Measurements from ENCODE around the gene HOXC6.

The HOXC6 gene

DNA sequence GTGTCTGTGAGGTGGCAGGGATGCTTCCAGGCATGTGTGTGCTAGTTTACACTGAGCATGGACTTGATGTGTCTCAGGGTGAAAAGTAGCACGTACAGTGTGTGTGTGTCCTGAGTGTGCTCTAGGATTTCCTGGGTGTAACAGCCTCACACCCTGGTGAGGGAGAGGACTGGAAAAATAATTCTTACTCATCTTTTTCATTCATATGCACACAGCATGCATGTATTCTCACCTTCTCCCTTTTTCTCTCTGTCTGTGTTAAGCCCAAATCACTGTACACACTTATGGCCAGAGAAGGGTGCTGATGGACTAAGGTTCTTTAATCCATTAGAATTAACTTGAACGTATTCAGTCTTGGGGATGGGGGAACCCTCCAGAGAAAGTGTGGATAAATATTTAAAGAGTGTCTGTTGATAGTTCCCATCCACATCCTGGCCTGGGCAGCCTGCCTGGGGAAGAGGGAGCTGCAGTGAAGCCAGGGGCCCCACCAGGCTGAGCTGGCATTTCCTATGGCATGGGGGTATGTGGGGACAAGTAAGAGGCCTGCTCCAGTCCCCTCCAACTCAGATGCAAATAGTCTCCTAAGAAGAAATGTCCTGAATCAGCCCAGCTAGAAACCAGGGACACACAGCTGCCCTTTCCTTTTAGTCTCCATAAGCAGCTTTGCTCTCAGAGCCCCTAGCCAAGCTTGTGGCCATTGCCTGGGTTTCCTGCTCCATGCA lies 20.5 kb upstream of the HOXC6 start:
- Histone ChIP-seq H3K4me3 (ENCODE audit: low read depth in 1 of 5, low read length in 5 of 5) (no peak overlapping the region), H3K9me3 (ENCODE audit: control insufficient read depth in 5 of 5, low read length in 5 of 5) (no peaks in the 10 kb centered on the region), H3K27me3 (ENCODE audit: control insufficient read depth in 5 of 5, insufficient read depth in 4 of 5, low read length in 5 of 5) (peaks cover 4 to 42% (median 15%) of the 10 kb centered on the region in 5 donors), H3K36me3 (ENCODE audit: control insufficient read depth in 5 of 5, insufficient read depth in 5 of 5, low read length in 5 of 5) (no peaks in the 10 kb centered on the region), H3K27ac (ENCODE audit: low read depth, low read length) (peak overlapping the region; percentile 57), H3K4me1 (ENCODE audit: control insufficient read depth in 5 of 5, insufficient read depth in 5 of 5, low read length in 5 of 5) (peaks cover 3 to 83% (median 78%) of the 10 kb centered on the region in 5 donors), H3K9ac (ENCODE audit: low read length in 5 of 5) (peak overlapping the region in 1 of 5 donors; percentile 1)

DNA sequence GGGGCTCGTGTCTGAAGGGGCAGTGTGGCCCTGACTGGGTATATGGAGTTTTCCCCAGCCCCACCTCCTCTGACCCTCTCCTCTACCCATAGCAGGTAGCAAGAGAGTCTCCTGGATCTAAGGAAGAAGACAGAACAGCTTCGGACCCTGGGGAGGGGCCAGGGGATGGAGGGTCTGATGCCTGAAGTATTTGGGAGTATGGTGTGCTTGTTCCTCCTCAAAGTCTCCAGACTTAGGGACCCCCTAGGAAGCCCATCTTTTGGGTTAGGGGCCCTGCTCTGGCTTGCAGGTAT lies 20.0 kb upstream of the HOXC6 start:
- Histone ChIP-seq H3K27me3 (ENCODE audit: control insufficient read depth in 5 of 5, insufficient read depth in 4 of 5, low read length in 5 of 5) (peaks cover 4 to 46% (median 12%) of the 10 kb centered on the region in 5 donors), H3K4me1 (ENCODE audit: control insufficient read depth in 5 of 5, insufficient read depth in 5 of 5, low read length in 5 of 5) (peaks cover 3 to 83% (median 78%) of the 10 kb centered on the region in 5 donors), H3K36me3 (ENCODE audit: control insufficient read depth in 5 of 5, insufficient read depth in 5 of 5, low read length in 5 of 5) (no peaks in the 10 kb centered on the region), H3K4me3 (ENCODE audit: low read depth in 1 of 5, low read length in 5 of 5) (no peak overlapping the region), H3K9me3 (ENCODE audit: control insufficient read depth in 5 of 5, low read length in 5 of 5) (no peaks in the 10 kb centered on the region), H3K9ac (ENCODE audit: low read length in 5 of 5) (no peak overlapping the region), H3K27ac (ENCODE audit: low read depth, low read length) (peak overlapping the region; percentile 57)

DNA sequence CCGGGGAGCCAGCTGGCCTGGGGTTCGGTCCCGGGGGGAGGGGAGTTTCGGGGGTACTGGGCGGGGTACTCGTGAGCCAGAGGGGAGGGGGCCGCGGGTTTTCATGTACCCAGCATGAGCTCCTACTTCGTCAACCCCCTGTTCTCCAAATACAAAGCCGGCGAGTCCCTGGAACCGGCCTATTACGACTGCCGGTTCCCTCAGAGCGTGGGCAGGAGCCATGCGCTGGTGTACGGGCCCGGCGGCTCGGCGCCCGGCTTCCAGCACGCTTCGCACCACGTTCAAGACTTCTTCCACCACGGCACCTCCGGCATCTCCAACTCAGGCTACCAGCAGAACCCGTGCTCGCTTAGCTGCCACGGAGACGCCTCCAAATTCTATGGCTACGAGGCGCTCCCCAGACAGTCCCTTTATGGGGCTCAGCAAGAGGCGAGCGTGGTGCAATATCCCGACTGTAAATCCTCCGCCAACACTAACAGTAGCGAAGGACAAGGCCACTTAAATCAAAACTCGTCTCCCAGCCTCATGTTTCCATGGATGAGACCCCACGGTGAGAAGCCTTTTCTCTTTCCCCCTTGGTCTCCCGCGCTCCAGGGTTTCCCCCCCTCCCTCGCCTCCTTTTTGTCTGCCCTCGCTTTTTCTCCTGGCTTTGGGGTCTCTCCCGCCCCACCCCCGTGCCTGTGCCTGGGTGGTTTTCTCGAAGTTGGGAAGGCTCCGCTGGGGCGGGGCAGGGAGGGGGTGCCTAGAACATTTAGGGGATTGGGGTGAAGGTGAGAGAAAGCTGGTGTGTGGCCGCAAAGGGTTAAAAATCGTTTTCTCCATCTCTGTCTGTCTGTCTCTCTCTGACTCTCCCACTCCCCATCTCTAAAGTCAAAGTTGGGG lies 18.8 kb upstream of the HOXC6 start:
- Histone ChIP-seq H3K36me3 (ENCODE audit: control insufficient read depth in 5 of 5, insufficient read depth in 5 of 5, low read length in 5 of 5) (no peaks in the 10 kb centered on the region), H3K27ac (ENCODE audit: low read depth, low read length) (peak overlapping the region; percentile 87), H3K9me3 (ENCODE audit: control insufficient read depth in 5 of 5, low read length in 5 of 5) (no peaks in the 10 kb centered on the region), H3K9ac (ENCODE audit: low read length in 5 of 5) (peak overlapping the region; percentile 22 to 81 (median 57)), H3K4me1 (ENCODE audit: control insufficient read depth in 5 of 5, insufficient read depth in 5 of 5, low read length in 5 of 5) (peaks cover 1 to 83% (median 75%) of the 10 kb centered on the region in 5 donors), H3K4me3 (ENCODE audit: low read depth in 1 of 5, low read length in 5 of 5) (peak overlapping the region; percentile 50 to 76 (median 68)), H3K27me3 (ENCODE audit: control insufficient read depth in 5 of 5, insufficient read depth in 4 of 5, low read length in 5 of 5) (peaks cover 4 to 44% (median 10%) of the 10 kb centered on the region in 5 donors)

DNA sequence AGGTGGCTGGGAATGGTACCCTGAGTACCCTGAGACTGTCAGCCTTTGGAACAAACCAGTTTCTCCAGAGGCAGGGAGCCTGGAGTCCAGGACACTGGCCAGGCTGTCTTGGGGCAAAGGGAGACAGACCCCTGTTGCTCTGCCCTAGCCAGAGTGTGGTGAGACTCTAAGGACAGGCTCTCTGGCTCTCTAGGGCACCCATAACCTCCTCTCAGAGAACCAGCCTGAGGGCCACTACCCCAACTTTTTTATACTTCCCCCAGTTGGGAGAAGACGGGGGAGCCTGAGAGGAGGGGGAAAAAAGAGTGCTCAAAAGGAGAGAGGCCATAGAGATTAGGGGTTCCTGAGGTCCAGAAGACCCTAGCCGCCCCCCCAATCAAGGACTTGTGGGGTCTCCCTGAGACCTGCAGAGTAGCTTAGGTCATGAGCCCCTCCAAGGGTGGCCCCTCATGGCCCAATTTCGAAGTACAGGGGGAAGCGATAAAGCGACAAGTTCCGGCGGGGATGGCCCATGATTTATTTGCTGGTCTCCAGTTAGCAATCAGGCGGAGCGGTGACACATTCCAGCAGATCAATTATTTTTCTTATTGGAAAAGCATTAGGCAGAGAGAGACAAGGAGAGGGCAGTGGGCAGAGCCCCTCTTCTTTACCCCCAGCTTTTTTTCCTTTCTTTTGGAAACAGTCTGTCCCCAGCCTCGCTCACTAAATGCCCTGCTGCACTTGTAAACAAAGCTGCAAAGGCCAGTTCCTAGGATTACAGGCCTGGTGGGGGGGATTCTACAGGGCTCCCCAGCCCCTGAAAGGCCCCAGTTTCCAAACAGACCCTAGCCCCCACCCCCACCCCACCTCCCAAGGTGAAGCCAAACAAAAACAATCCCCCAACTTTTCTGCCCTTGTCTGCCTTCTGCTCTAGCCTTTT lies 17.9 kb upstream of the HOXC6 start:
- Histone ChIP-seq H3K9ac (ENCODE audit: low read length in 5 of 5) (peak overlapping the region in 4 of 5 donors; percentile 39 to 81 (median 69)), H3K27ac (ENCODE audit: low read depth, low read length) (peak overlapping the region; percentile 87)

DNA sequence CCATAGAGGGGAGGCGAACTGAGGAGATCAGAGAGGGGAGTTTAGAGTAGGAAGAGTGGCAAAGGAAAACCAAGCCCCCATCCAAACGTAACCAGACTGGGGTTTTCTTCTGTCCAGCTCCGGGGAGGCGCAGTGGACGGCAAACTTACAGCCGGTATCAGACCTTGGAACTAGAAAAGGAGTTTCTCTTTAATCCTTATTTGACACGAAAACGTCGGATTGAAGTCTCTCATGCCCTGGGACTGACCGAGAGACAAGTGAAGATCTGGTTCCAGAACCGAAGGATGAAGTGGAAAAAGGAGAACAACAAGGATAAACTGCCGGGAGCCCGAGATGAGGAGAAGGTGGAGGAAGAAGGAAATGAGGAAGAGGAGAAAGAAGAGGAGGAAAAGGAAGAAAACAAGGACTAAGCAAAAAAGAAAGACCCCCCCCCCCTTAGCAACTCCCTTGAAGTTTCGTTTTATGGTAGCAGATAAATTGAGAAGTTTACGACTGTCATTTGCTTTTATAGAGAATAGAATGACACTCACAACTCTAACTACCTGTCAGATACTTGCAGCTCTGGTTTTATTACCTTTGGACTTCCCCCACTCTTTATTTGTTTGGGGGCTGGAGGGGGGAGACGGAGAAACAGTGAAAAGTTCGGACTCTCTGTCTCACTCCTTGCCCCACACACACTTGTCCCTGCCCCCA lies 17.1 kb upstream of the HOXC6 start:
- no peaks in the 10 kb centered on the region for H3K36me3 ChIP-seq (ENCODE audit: control insufficient read depth in 5 of 5, insufficient read depth in 5 of 5, low read length in 5 of 5)
- peaks cover 2 to 34% (median 8%) of the 10 kb centered on the region in 5 donors for H3K27me3 ChIP-seq (ENCODE audit: control insufficient read depth in 5 of 5, insufficient read depth in 4 of 5, low read length in 5 of 5)
- peak overlapping the region; percentile 87 for H3K27ac ChIP-seq (ENCODE audit: low read depth, low read length)
- no peaks in the 10 kb centered on the region for H3K9me3 ChIP-seq (ENCODE audit: control insufficient read depth in 5 of 5, low read length in 5 of 5)
- peak overlapping the region in 3 of 5 donors; percentile 57 to 81 (median 81) for H3K9ac ChIP-seq (ENCODE audit: low read length in 5 of 5)
- H3K4me3 ChIP-seq (ENCODE audit: low read depth in 1 of 5, low read length in 5 of 5): peak overlapping the region; percentile 50 to 76 (median 68)
- peaks cover 1 to 76% (median 67%) of the 10 kb centered on the region in 5 donors for H3K4me1 ChIP-seq (ENCODE audit: control insufficient read depth in 5 of 5, insufficient read depth in 5 of 5, low read length in 5 of 5)

More for the DNA sequence above, 17.9 kb upstream of the HOXC6 start:
- Histone ChIP-seq H3K36me3 (ENCODE audit: control insufficient read depth in 5 of 5, insufficient read depth in 5 of 5, low read length in 5 of 5) (no peaks in the 10 kb centered on the region), H3K4me3 (ENCODE audit: low read depth in 1 of 5, low read length in 5 of 5) (peak overlapping the region; percentile 50 to 76 (median 68)), H3K27me3 (ENCODE audit: control insufficient read depth in 5 of 5, insufficient read depth in 4 of 5, low read length in 5 of 5) (peaks cover 2 to 37% (median 6%) of the 10 kb centered on the region in 5 donors), H3K9me3 (ENCODE audit: control insufficient read depth in 5 of 5, low read length in 5 of 5) (no peaks in the 10 kb centered on the region), H3K4me1 (ENCODE audit: control insufficient read depth in 5 of 5, insufficient read depth in 5 of 5, low read length in 5 of 5) (peaks cover 1 to 82% (median 72%) of the 10 kb centered on the region in 5 donors)

DNA sequence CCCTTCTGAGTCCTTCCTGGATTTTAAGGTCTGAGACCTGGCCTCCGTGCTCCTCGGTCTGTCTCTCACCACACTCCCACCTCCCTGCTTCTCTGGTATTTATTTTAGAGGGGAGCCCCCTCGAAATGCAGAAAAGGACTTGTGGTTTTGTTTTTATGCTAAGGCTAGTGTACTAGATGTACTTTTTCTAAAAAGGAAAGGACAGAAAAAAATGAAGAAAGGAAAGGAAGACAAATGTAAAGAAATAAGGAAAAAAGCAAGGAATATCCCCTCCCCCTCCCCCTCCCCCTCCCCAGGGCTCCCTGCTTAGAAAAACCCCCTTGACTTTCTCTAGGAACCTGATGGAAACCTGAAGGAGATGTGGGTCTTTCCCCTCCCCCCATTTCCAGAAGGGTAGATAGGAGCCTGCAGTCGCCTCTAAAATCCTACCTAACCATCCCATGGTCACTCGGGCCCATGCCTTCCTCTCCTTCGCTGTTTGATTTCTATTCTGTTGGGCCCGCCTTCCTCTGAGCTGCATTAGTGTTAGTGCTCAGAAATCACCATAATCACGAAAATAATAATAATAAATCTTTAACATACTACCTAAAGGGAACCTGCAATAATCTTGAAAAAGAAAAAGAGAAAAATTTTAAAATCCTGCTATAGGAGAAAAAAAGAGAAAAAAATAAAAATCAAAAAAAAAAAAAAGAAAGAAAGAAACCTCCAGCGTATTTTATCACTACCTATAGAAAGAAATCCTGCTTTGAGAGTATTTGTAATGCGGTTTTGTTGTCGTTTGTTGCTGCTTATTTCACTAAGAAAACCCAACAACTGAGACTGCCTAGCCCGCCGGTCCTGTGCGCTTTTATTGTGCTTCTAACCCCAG lies 16.3 kb upstream of the HOXC6 start:
- Histone ChIP-seq H3K27ac (ENCODE audit: low read depth, low read length) (peak overlapping the region; percentile 87), H3K4me3 (ENCODE audit: low read depth in 1 of 5, low read length in 5 of 5) (peak overlapping the region; percentile 50 to 76 (median 68)), H3K9ac (ENCODE audit: low read length in 5 of 5) (peak overlapping the region in 2 of 5 donors; percentile 57 to 81), H3K9me3 (ENCODE audit: control insufficient read depth in 5 of 5, low read length in 5 of 5) (no peaks in the 10 kb centered on the region), H3K36me3 (ENCODE audit: control insufficient read depth in 5 of 5, insufficient read depth in 5 of 5, low read length in 5 of 5) (no peaks in the 10 kb centered on the region), H3K27me3 (ENCODE audit: control insufficient read depth in 5 of 5, insufficient read depth in 4 of 5, low read length in 5 of 5) (peaks cover 2 to 35% (median 8%) of the 10 kb centered on the region in 5 donors), H3K4me1 (ENCODE audit: control insufficient read depth in 5 of 5, insufficient read depth in 5 of 5, low read length in 5 of 5) (peaks cover 1 to 71% (median 62%) of the 10 kb centered on the region in 5 donors)

DNA sequence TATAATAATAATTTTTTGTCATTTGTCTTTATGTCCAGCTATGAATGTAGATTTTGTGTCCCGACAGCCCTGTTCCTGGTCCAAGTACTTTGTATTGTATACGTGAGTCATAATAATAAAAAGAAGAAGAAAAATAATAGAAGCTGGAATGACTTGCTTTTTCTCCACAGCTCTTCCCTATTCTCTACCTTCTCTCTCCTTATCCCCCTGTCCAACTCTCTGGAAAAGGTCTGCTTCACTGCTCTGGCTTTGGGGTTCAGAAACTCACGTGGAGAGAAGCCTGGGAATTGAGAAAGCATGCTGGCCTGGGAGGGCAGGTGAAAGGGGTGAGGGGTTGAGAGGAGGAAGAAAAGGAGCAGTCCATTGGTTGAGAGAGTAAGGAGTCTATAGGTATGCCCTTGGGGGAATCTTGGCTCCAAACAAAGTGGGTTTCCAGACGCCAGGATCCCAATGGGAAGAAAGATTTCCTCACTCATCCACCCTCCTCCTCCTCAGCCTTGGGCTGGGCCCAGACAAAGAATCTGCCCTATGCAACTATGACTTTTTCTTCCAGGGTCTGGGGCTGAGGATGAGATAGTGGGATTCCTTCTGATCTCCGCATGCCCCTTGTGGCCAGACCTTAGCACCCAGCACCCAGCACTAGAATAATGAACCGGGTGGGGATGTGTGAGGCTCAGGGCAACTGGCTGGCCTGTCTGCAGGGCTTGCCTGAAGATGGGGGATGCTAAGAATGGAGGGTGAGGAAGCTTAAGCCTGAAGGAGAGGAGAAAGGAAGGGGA lies 15.4 kb upstream of the HOXC6 start:
- H3K4me3 ChIP-seq (ENCODE audit: low read depth in 1 of 5, low read length in 5 of 5): peak overlapping the region in 1 of 5 donors; percentile 16
- H3K27me3 ChIP-seq (ENCODE audit: control insufficient read depth in 5 of 5, insufficient read depth in 4 of 5, low read length in 5 of 5): peaks cover 2 to 33% (median 5%) of the 10 kb centered on the region in 5 donors
- H3K9me3 ChIP-seq (ENCODE audit: control insufficient read depth in 5 of 5, low read length in 5 of 5): no peaks in the 10 kb centered on the region
- peak overlapping the region; percentile 94 for H3K27ac ChIP-seq (ENCODE audit: low read depth, low read length)
- H3K36me3 ChIP-seq (ENCODE audit: control insufficient read depth in 5 of 5, insufficient read depth in 5 of 5, low read length in 5 of 5): no peaks in the 10 kb centered on the region
- peak overlapping the region in 1 of 5 donors; percentile 25 for H3K9ac ChIP-seq (ENCODE audit: low read length in 5 of 5)
- H3K4me1 ChIP-seq (ENCODE audit: control insufficient read depth in 5 of 5, insufficient read depth in 5 of 5, low read length in 5 of 5): peaks cover 1 to 69% (median 57%) of the 10 kb centered on the region in 5 donors

DNA sequence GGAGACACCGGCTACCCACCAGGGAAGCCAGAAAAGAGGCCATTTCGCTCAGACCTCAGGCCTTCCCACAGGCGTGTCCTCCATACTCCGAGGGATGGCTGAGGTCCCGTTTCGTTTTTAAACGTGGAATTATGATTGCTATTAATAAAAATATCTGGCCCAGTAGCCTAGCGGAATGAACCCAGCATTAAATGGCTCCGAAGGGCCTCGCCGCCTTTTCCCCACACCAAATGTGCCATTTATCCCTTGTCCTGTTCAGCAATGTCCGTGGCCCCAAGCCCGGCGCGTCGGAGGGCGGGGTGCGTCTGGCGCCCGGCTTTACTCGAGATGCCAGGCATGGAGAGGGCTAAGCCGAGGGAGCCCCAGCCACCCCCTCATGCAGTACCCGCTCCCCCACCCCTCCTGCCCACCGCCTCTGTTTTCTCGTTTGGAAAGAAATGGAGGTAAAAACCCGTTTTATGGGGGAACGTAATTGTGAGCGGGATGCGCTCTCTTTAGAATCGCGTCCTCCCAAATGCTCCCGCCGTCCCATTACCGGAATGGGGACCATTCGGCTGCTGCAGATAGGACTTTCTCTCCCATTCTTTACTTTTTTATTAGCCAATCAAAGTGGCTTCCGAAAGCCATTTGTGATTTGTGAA lies 13.7 kb upstream of the HOXC6 start:
- Histone ChIP-seq H3K9ac (ENCODE audit: low read length in 5 of 5) (peak overlapping the region in 3 of 5 donors; percentile 63 to 73 (median 66)), H3K4me1 (ENCODE audit: control insufficient read depth in 5 of 5, insufficient read depth in 5 of 5, low read length in 5 of 5) (peaks cover 1 to 71% (median 61%) of the 10 kb centered on the region in 5 donors), H3K9me3 (ENCODE audit: control insufficient read depth in 5 of 5, low read length in 5 of 5) (no peaks in the 10 kb centered on the region), H3K27me3 (ENCODE audit: control insufficient read depth in 5 of 5, insufficient read depth in 4 of 5, low read length in 5 of 5) (peaks cover 0 to 32% (median 5%) of the 10 kb centered on the region in 5 donors), H3K36me3 (ENCODE audit: control insufficient read depth in 5 of 5, insufficient read depth in 5 of 5, low read length in 5 of 5) (no peaks in the 10 kb centered on the region), H3K4me3 (ENCODE audit: low read depth in 1 of 5, low read length in 5 of 5) (peak overlapping the region; percentile 52 to 71 (median 65)), H3K27ac (ENCODE audit: low read depth, low read length) (peak overlapping the region; percentile 94)
